K562 (cell line): ENCODE data around the gene CACNA1I. TPM values are rescaled to one million over a fixed set of nuclear protein-coding genes. Genes with fewer than 3 reads are reported as not detected.

Source experiments
- ATAC-seq: fragments of 200-7000 bp; cut with Tn5 transposase; 3 replicates; pipeline ENCODE4 v1.9.1; 2020; ENCODE audit warnings: moderate library complexity
- Bru-seq: library from RNA; stranded (reverse); fragments of 400-500 nt; gene quantifications from one replicate; lab custom pipeline; 2021; lab: Mats Ljungman, UMichigan
- BruChase-seq, 2 experiments: library from RNA; stranded (reverse); fragments of 400-500 nt; gene quantifications; one replicate each; lab custom pipeline; 2021; lab: Mats Ljungman, UMichigan
- BruUV-seq: library from RNA; stranded (reverse); fragments of 400-500 nt; replicated peaks from 2 replicates; lab custom pipeline; 2021; lab: Mats Ljungman, UMichigan
- CTCF ChIA-PET: fragments of 300-600 bp; formaldehyde crosslinking; extraction: SDS; loops from one replicate; lab custom pipeline; 2021; ENCODE audit warnings: low intra/inter-chr PET ratio; lab: Yijun Ruan, JAX
- POLR2A ChIA-PET: fragments of 300-600, 350-650 bp; sonication (Branson Sonifier 250); formaldehyde crosslinking; extraction: SDS; loops from one replicate; lab custom pipeline; 2021; ENCODE audit warnings: antibody characterized with exemption, inconsistent platforms; lab: Yijun Ruan, JAX
- DNase-seq, 4 experiments: peaks; one replicate each; pipeline versions ENCODE4 v3.0.0 to v3.0.0-alpha.2; 2011 to 2018; ENCODE audit warnings: low spot score in 3 of 4, mixed read lengths in 3 of 4; ENCODE audit errors: extremely low read depth in 1 of 4
- FAIRE-seq: peaks from 2 replicates; lab custom pipeline; 2011; peaks lifted over from hg19 to GRCh38; lab: Jason Lieb, UNC
- H2AFZ ChIP-seq: 2 replicates; pipeline ENCODE4 v1.6.0; 2011; ENCODE audit warnings: low read depth, low read length, control low read depth, inconsistent platforms
- H3K27ac ChIP-seq: fragments of 200-600 bp; 3 replicates; pipeline ENCODE4 v1.8.0; 2011; ENCODE audit warnings: low read depth, mild to moderate bottlenecking, control low read depth, inconsistent platforms, low read length, moderate library complexity, mixed read lengths; ENCODE audit errors: extremely low read depth
- H3K27me3 ChIP-seq, 2 experiments: fragments of 300-600 bp in 1 of 2; 2 replicates in 1 of 2; 3 replicates in 1 of 2; pipeline versions ENCODE4 v1.6.0 to v1.8.0; 2011; ENCODE audit warnings: inconsistent platforms in 2 of 2, low read length in 2 of 2, mild to moderate bottlenecking in 1 of 2, mixed read lengths in 1 of 2, moderate library complexity in 1 of 2; ENCODE audit not compliant: control insufficient read depth in 2 of 2, insufficient read depth in 2 of 2
- H3K36me3 ChIP-seq: fragments of 300-600 bp; 3 replicates; pipeline ENCODE4 v1.8.0; 2011; ENCODE audit warnings: mild to moderate bottlenecking, low read length, inconsistent platforms; ENCODE audit not compliant: control insufficient read depth, insufficient read depth
- H3K4me1 ChIP-seq, 2 experiments: fragments of 200-600 bp in 1 of 2; replicated peaks in 1 of 2; 2 replicates in 1 of 2; 3 replicates in 1 of 2; pipeline versions ENCODE4 v1.5.1 to v1.8.0; 2011; ENCODE audit warnings: inconsistent platforms in 2 of 2, low read length in 2 of 2, mild to moderate bottlenecking in 1 of 2, mixed read lengths in 1 of 2, moderate library complexity in 1 of 2; ENCODE audit not compliant: control insufficient read depth in 2 of 2, insufficient read depth in 2 of 2
- H3K4me2 ChIP-seq: 2 replicates; pipeline ENCODE4 v1.6.1; 2011; ENCODE audit warnings: low read length, control low read depth, inconsistent platforms, mixed read lengths; ENCODE audit not compliant: insufficient read depth
- H3K4me3 ChIP-seq: fragments of 200-600 bp; sonication (generic), shearing (Covaris generic); 2 replicates; pipeline ENCODE4 v1.5.1; 2016; ENCODE audit warnings: control low read depth, inconsistent platforms
- H3K79me2 ChIP-seq: fragments of 200-600 bp; 3 replicates; pipeline ENCODE4 v1.8.0; 2011; ENCODE audit warnings: low read length, inconsistent platforms; ENCODE audit not compliant: control insufficient read depth, insufficient read depth
- H3K9ac ChIP-seq, 2 experiments: 2 replicates each; pipeline versions ENCODE4 v1.6.0 to v1.6.1; 2011; ENCODE audit warnings: low read depth in 2 of 2, low read length in 2 of 2, control low read depth in 1 of 2, inconsistent platforms in 1 of 2, mild to moderate bottlenecking in 1 of 2, mixed read lengths in 1 of 2; ENCODE audit not compliant: insufficient read depth in 1 of 2
- H3K9me1 ChIP-seq: one replicate; pipeline ENCODE4 v1.6.0; 2011; ENCODE audit warnings: inconsistent platforms, mild to moderate bottlenecking, low read length, moderate library complexity; ENCODE audit not compliant: control insufficient read depth, insufficient read depth
- H3K9me3 ChIP-seq: replicated peaks from 2 replicates; pipeline ENCODE4 v1.5.1; 2011; ENCODE audit warnings: low read depth, low read length, inconsistent platforms; ENCODE audit not compliant: control insufficient read depth, insufficient read depth
- H4K20me1 ChIP-seq: replicated peaks from 2 replicates; pipeline ENCODE4 v1.6.1; 2011; ENCODE audit warnings: low read length, inconsistent platforms, mixed read lengths; ENCODE audit not compliant: control insufficient read depth, insufficient read depth
- HDAC6 ChIP-seq: IDR thresholded peaks from 2 replicates; pipeline ENCODE4 v1.6.1; 2012; ENCODE audit warnings: low read depth, mild to moderate bottlenecking, control low read depth, inconsistent platforms, low read length, moderate library complexity
- KLF16 ChIP-seq: IDR thresholded peaks from 2 replicates; pipeline ENCODE4 v1.6.1; 2016; ENCODE audit warnings: antibody characterized with exemption
- SNIP1 ChIP-seq: fragments of 450-650 bp; IDR thresholded peaks from 2 replicates; pipeline ENCODE4 v1.7.1; 2017; ENCODE audit warnings: low read depth, mild to moderate bottlenecking
- SRSF3 ChIP-seq: fragments of 200-400 bp; formaldehyde crosslinking; IDR thresholded peaks from 2 replicates; pipeline ENCODE4 v1.6.1; 2016; ENCODE audit warnings: mild to moderate bottlenecking, low read length, moderate library complexity; ENCODE audit not compliant: insufficient read depth
- ZEB2 ChIP-seq: fragments of 450-650 bp; IDR thresholded peaks from 2 replicates; pipeline ENCODE4 v1.6.1; 2016
- ZNF316 ChIP-seq: fragments of 450-650 bp; IDR thresholded peaks from 2 replicates; pipeline ENCODE4 v1.6.1; 2016
- WGBS: fragments of 100-300 bp; shearing (Covaris generic); methylation state at CpG from one replicate; pipeline ENCODE4 v1.1.6; 2016; ENCODE audit warnings: low coverage, mixed read lengths; ENCODE audit not compliant: insufficient coverage; ENCODE audit errors: missing lambda C conversion rate; 5-methylcytosine and 5-hydroxymethylcytosine counted together
- in situ Hi-C: fragments of 300-500 bp; cut with MboI; formaldehyde crosslinking; loops from 4 replicates; pipeline ENCODE4 v1.15.0; 2018; ENCODE audit warnings: inconsistent platforms, mixed read lengths
- intact Hi-C: fragments of 100-400 bp; cut with micrococcal nuclease; formaldehyde crosslinking; loops from 2 replicates; pipeline ENCODE4 v1.14.2; 2022
- long read RNA-seq, 3 experiments: library from polyadenylated mRNA in 2 of 3; library from RNA in 1 of 3; unstranded in 2 of 3; stranded (forward) in 1 of 3; transcript quantifications; one replicate each; pipeline ENCODE4 v2.0.0, GENCODE V29; 2019 to 2022
- polyA minus RNA-seq, 3 experiments: library from RNA; depleted of rRNA, polyadenylated mRNA; stranded (reverse); fragments of >200 nt; gene quantifications; 2 replicates each; pipeline ENCODE4 v1.2.3, GENCODE V29; 2011
- polyA plus RNA-seq, 8 experiments: library from polyadenylated mRNA; depleted of rRNA in 4 of 8; stranded (reverse) in 5 of 8; unstranded in 3 of 8; fragments of >200 nt; fragmentation: Nextera tagmentation in 2 of 8; fragmentation: Illumina TruSeq in 1 of 8; extraction: Ambion mirVana in 2 of 8; extraction: Trizol in 1 of 8; gene quantifications; 2 replicates each; pipeline versions ENCODE4 v1.2.1 to v1.2.3, GENCODE V29; 2011 to 2014; ENCODE audit warnings: inconsistent platforms in 1 of 8, missing spikeins in 1 of 8
- total RNA-seq, 7 experiments: library from RNA; depleted of rRNA in 6 of 7; stranded (reverse); fragments of >200 nt in 6 of 7; fragmentation: Illumina TruSeq in 2 of 7; extraction: Trizol in 2 of 7; gene quantifications; 2 replicates each; pipeline versions ENCODE4 v1.2.1 to v1.2.3, GENCODE V29; 2011 to 2021; ENCODE audit warnings: low replicate concordance in 1 of 7
- TF ChIP-seq, protein P1 (sequence below), 2 experiments: fragments of 450-650 bp in 1 of 2; sonication (generic) in 1 of 2; formaldehyde crosslinking; conservative IDR thresholded peaks; 2 replicates each; pipeline versions ENCODE4 v1.4.0 to v1.8.1; 2020 to 2022; ENCODE audit warnings: mild to moderate bottlenecking in 1 of 2, missing genetic modification reagents in 1 of 2
- TF ChIP-seq, protein P2 (sequence below): sonication (generic); formaldehyde crosslinking; IDR thresholded peaks from 2 replicates; pipeline ENCODE4 v1.8.0; 2022; ENCODE audit warnings: mild to moderate bottlenecking, missing genetic modification reagents, borderline replicate concordance

The CACNA1I gene
- 3.5 and 12.7 TPM in 2 replicates for total RNA-seq (2011; cell fraction: chromatin; rRNA removed; ENCODE audit: low replicate concordance)
- total RNA-seq (2011; cell fraction: nucleolus; rRNA removed), result 3.9 and 6.0 TPM in 2 replicates
- total RNA-seq (2011; cell fraction: nucleoplasm; rRNA removed), result 3.4 and 3.6 TPM in 2 replicates
- total RNA-seq (2014; rRNA removed) (0.24 and 0.32 TPM in 2 replicates), total RNA-seq (2014; rRNA removed; fragmentation: Illumina TruSeq; extraction: Trizol) (0.06 and 0.07 TPM in 2 replicates), total RNA-seq (2015; rRNA removed; fragmentation: Illumina TruSeq; extraction: Trizol) (0.11 TPM in 2 replicates), total RNA-seq (2021) (0.45 and 0.78 TPM in 2 replicates), polyA plus RNA-seq (2011; rRNA removed) (0.22 and 0.79 TPM in 2 replicates), polyA plus RNA-seq (2014; fragmentation: Illumina TruSeq; extraction: Trizol) (0.30 and 0.31 TPM in 2 replicates), polyA plus RNA-seq (2014; fragmentation: Nextera tagmentation; extraction: Ambion mirVana) (under 1 TPM in 1 of 2 experiments, not detected in 1; 0.01 TPM), polyA plus RNA-seq (2014; rRNA removed) (0.31 and 0.41 TPM in 2 replicates), polyA minus RNA-seq (2011; rRNA and poly(A)+ RNA removed) (0.09 and 0.74 TPM in 2 replicates), Bru-seq, nascent RNA (percentile 33 among the genes with signal in this experiment), BruChase-seq, experiment 1, labeled RNA remaining after a 2-hour chase (percentile 24 among the genes with signal in this experiment), BruChase-seq, experiment 2, labeled RNA remaining after a 6-hour chase (percentile 27 among the genes with signal in this experiment)
- 0.13 and 1.0 TPM in 2 replicates for polyA plus RNA-seq (2011; cell fraction: cytosol; rRNA removed)
- polyA plus RNA-seq (2011; cell fraction: nucleus; rRNA removed), result 1.9 and 12.3 TPM in 2 replicates
- 0.56 and 0.90 TPM in 2 replicates for polyA plus RNA-seq (2012)
- 0.27 and 1.0 TPM in 2 replicates for polyA minus RNA-seq (2011; cell fraction: cytosol; rRNA and poly(A)+ RNA removed)
- polyA minus RNA-seq (2011; cell fraction: nucleus; rRNA and poly(A)+ RNA removed), result 0.56 and 2.4 TPM in 2 replicates
- long read RNA-seq, experiment 1, partial matches to known transcripts, result 0 of 3 reads
- long read RNA-seq, experiment 1, other reads (novel, unspliced or antisense), result 3 of 3 reads
- long read RNA-seq, experiment 2, partial matches to known transcripts, result 0 of 1 reads
- long read RNA-seq, experiment 2, other reads (novel, unspliced or antisense), result 1 of 1 reads
- long read RNA-seq, experiment 3, partial matches to known transcripts, result 0 of 1 reads
- long read RNA-seq, experiment 3, other reads (novel, unspliced or antisense), result 1 of 1 reads

DNA sequence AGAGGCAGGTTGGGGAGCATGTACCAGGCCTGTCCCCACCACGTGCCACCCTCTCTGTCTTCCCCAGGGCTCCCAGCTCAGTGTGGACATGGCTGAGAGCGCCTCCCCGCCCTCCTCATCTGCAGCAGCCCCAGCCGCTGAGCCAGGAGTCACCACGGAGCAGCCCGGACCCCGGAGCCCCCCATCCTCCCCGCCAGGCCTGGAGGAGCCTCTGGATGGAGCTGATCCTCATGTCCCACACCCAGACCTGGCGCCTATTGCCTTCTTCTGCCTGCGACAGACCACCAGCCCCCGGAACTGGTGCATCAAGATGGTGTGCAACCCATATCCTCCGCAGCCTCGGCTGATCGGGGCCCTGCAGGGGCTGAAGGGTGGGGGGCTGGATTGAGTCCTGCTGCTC lies at the start of gene CACNA1I:
Gene CACNA1I (plus strand): TSS at position 89 of the 400 bp plus-strand sequence. CDS start 0 bp downstream, at position 89.
- in situ Hi-C loops (no loop called here), intact Hi-C loops (no loop called here)
- CTCF ChIA-PET, result no interaction called here
- no peaks in the 10 kb centered on the region for H3K79me2 ChIP-seq
- ATAC-seq (no peak), DNase-seq (no peak), FAIRE-seq (no peak)
- no peaks in the 10 kb centered on the region for H3K27me3 ChIP-seq
- H3K4me1 ChIP-seq, result peaks cover 12 to 39% of the 10 kb centered on the region in 2 experiments; a peak in 4 of 5 replicates
- H3K4me3 ChIP-seq, result no peak within 1 kb of the TSS
- H3K4me2 ChIP-seq, result no peak within 1 kb of the TSS
- H4K20me1 ChIP-seq, result no peaks in the 10 kb centered on the region
- 70% methylated on average over 2 of the region's 14 CpGs for WGBS
- no peak for TF ChIP-seq ZNF316
- TF ChIP-seq, protein P1, sequence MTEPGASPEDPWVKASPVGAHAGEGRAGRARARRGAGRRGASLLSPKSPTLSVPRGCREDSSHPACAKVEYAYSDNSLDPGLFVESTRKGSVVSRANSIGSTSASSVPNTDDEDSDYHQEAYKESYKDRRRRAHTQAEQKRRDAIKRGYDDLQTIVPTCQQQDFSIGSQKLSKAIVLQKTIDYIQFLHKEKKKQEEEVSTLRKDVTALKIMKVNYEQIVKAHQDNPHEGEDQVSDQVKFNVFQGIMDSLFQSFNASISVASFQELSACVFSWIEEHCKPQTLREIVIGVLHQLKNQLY (CRISPR knock-in tag; conservative IDR thresholded peaks at IDR 0.05), result no peak
- TF ChIP-seq, protein P2, sequence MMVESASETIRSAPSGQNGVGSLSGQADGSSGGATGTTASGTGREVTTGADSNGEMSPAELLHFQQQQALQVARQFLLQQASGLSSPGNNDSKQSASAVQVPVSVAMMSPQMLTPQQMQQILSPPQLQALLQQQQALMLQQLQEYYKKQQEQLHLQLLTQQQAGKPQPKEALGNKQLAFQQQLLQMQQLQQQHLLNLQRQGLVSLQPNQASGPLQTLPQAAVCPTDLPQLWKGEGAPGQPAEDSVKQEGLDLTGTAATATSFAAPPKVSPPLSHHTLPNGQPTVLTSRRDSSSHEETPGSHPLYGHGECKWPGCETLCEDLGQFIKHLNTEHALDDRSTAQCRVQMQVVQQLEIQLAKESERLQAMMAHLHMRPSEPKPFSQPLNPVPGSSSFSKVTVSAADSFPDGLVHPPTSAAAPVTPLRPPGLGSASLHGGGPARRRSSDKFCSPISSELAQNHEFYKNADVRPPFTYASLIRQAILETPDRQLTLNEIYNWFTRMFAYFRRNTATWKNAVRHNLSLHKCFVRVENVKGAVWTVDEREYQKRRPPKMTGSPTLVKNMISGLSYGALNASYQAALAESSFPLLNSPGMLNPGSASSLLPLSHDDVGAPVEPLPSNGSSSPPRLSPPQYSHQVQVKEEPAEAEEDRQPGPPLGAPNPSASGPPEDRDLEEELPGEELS (CRISPR knock-in tag), result no peak
- no peak for TF ChIP-seq SRSF3
- TF ChIP-seq SNIP1, result no peak
- TF ChIP-seq ZEB2, result no peak
- TF ChIP-seq KLF16, result no peak
- no peak for TF ChIP-seq HDAC6
- POLR2A ChIA-PET, result interaction anchor here (0.7 to 1.1 kb wide), 2 partner anchors 12 to 458 kb away, joined by 3 to 4 read pairs; no protein-coding TSS in a partner anchor
- H3K36me3 ChIP-seq, result no peaks in the 10 kb centered on the region
- no peak within 1 kb of the TSS for H2AFZ ChIP-seq
- BruUV-seq, result no TSS peak
- no peak within 1 kb of the TSS for H3K27ac ChIP-seq
- H3K9me3 ChIP-seq, result no peaks in the 10 kb centered on the region
- no peaks in the 10 kb centered on the region for H3K9me1 ChIP-seq
- no peak within 1 kb of the TSS; a peak in 1 of 4 replicates for H3K9ac ChIP-seq
